Iris pigment epithelial cell (primary cell): ENCODE results near the gene FNBP1L.

ENCODE experiments used
- DNase-seq: peaks from one replicate; pipeline ENCODE4 v3.0.0-alpha.2; 2011; ENCODE audit warnings: low read depth

The FNBP1L gene

DNA sequence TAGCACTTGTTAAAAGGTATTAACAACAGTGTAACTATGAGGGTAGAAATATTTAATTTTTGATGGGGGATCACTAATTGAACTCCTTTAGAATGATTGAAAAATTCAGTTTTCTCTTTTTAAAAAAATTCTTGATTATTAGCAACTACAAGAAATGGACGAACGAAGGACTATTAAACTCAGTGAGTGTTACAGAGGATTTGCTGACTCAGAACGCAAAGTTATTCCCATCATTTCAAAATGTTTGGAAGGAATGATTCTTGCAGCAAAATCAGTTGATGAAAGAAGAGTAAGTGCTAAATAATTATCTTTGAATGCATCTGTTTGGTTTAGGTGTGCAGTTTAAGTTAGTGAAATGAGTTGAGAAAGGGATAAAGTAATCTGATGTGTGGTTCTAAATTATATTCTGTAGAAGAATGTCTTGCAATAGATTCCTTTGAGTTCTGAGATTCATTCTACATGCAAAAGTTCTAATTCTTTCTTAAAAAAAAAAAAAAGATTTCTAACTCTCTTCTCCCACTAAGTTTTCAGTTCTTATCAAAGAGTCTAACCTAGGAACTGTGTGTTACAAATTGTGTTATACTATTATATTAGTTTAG lies 85.0 kb downstream of the FNBP1L start:
- no peak for DNase-seq

DNA sequence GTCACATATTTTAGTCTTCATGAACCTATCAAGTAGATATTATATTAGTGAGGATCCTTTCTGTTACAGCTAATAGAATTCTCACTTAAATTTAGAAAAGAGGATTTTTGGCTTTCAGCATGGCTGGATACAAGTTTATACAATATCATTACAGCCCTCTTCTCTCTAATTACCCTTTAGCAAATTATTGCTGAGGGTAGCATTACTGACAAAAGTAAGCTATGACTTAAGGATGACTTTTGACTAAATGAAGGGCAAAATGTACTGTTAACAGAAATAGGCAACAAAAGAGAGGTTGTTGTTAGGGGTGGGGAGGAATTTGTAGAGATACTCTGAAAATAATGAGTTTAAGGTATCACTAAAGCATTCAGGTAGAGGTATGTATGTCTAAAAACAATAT lies 85.8 kb downstream of the FNBP1L start:
- no peak for DNase-seq

DNA sequence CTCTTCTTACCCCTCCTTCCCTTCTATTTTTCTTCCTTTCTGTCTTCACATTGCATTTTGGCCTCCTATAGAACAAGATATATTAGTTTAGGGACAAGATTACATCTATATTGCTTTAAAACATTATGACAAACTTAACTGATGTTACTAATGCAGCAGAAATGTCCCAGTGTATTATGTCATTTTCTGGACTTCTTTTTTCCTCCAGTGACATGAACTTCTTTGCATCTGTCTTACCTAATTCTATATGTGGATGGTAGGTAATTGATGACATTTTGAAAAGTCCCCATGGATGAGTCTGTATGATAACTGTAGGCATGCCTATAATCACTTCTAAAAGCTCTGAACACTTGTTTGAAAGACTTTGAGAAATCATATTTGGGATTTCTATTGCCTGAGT lies 89.5 kb downstream of the FNBP1L start:
- no peak for DNase-seq

DNA sequence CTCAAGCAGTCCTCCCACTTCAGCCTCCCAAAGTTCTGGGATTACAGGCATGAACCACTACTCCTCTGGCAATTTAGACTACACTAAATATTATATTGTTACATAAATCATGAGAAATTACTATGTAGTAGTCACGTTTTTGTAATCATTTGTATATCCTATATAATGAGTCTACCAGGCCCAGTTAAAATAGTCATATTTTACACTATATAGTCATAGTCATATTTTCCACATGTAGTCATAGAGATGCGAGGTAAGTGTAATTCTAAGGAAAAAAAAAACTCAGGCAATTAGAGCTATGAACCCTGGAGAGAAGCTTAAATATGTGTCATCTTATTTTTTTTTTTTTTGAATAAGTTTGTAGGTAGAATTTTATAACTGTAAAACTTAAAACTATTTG lies 90.0 kb downstream of the FNBP1L start:
- DNase-seq = no peak

DNA sequence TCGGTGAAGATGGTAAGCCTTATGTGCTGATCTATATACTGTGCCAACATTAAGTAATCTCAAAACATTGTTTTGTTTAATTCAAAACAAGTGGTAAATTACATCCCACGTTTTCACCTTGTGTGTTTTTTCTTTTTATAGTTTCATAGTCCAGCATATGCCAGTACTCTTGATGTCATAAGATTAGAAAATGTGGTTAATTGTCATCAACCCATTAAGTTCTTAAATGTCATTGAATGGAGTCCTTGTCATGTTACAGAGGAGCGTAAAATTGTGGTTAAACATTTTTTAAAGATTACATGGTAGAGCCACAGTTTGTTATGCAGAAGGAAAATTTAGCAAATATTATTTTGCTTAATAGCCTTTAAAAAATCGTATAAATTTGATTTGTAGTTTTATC lies 93.1 kb downstream of the FNBP1L start:
- DNase-seq = no peak

DNA sequence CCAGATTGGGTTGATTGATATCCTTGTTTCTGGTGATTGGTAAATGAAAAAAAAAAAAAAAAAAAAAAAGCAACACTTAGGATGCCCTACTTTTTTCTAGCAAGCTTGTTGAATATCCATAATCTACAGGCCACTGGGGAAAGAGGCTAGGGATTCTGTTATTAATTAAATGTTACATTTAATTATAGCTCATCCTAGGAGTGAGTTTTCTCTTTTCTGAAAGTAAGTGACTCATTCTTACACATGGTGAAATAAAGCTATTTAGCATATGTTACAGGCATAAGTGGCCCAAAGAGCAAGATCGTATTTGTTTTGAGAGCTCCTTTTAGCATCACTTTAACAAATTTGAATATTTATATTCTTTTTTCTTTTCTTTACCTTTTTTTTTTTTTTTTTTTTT lies 94.5 kb downstream of the FNBP1L start:
- no peak for DNase-seq

DNA sequence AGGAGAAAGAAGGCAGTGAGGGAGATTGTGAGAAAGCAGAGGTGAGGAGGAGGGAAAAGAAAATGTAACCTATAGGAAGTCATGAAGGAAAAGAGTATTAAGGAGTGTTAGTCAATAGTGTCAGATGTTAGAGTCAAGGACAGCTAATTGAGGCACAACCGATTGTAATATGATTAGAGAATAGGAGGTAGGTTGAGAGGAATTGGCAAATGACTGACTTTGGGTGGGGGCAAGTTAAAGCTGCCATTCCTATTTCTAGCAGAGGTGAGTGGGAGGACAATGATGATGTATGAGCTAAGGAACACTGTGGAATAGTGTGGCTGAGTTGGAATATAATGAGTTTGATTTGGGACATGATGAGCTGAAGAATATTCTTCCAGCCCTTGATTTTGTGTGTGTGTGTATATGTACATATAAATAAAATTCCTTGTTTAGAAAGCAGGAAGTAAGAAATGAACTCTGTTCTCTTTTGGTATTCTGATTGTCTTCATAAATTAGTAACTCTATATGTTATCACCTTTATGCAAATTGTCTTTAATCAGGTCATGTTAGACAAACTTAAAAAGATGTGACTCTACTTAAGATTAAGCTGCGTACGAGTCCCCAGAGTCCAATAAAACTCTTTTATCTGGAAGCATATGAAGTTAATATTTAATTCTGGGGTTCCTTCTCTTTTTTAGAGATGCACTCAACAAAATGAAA lies 98.4 kb downstream of the FNBP1L start:
- DNase-seq = no peak

DNA sequence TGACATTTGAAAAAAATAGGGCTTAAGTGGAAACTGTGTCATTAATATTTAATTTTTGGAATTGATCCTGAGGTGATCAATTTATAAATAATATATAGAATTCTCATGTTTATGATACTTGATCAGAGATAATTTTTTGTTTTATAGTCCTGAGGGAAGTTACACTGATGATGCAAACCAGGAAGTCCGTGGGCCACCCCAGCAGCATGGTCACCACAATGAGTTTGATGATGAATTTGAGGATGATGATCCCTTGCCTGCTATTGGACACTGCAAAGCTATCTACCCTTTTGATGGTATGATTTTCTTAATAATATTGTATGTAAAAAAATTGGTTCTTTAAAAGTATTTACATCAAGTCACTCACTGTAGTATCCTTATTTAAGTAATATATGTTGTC lies 101.2 kb downstream of the FNBP1L start:
- no peak for DNase-seq

DNA sequence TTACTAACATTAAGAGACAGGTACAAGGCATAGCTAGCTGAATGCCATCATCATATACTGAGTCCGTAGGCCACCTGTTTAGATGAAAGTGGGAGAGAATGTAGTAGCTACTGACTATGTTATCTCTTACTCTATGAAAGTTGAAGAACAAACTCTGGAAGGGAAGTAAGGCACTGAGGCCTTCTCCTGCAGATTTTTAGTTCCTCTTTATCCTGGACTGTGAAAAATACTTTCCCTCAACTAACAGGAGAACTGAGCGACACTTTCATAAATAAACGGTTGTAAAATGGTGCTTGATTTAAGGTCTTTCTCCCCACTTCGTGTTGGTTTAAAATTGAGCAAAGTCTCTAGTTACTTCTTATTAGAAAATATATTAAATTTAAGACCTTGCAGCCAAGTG lies 101.9 kb downstream of the FNBP1L start:
- no peak for DNase-seq

DNA sequence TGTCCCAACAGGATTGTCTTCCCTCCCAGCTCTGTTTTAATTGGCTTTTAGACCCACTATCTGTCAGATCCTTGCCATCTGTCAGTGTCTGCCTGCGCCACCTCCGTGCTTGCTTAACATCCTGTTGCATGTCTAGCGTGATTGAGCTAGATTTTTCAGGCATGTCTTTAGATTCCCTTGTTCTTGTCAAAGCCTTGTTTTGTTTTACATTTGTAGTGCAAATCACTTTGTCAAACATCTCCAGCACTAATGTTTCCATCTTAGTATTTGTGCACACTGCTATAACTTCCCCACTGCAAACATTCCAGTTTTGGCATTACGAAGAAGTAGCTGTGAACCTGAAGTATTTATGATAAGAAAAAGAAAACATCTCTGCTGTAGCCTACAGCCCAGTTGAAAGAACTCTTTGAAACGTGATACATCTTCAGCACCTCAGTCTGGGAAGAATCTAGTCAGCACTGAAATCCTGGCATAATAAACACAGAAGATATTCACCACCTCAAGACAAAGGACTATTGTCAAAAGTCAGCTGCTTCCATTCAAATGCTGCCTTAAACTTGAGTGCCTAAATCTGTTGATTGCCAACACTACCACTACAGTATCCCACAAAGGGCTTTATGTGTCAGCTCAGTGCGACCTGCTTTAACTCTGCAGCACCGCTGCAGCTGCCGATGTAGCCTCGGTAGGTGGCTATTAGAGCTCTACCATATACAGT lies 105.0 kb downstream of the FNBP1L start:
- DNase-seq = peak; percentile 87

DNA sequence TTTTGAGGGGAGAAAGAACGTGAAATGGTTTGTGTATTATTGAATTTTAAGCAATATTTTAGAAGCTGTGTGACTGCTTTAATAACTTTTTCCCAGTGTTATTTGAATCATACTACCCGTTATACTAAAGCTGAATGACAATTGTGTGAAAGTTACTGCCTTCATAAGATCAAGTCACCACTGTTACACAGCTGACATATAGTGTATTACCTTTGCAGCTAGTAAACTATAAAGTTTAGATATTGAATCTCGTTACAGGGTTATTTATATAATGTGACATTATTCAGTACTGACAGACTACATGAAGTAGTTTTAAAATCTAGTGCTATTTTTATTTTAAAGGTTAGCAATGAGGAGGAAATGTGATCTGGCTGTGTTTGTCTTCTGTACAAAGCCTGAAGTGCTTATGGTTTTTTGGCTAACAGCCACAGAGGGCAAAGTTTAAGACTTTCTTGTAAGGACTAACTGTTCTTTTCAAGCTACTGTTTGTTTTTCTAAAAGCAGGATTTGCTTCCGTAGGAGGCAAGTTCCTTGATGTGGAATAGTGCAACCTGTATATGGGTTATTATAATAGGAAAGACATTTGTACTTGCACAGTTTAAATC lies 106.1 kb downstream of the FNBP1L start:
- DNase-seq = peak; percentile 91

DNA sequence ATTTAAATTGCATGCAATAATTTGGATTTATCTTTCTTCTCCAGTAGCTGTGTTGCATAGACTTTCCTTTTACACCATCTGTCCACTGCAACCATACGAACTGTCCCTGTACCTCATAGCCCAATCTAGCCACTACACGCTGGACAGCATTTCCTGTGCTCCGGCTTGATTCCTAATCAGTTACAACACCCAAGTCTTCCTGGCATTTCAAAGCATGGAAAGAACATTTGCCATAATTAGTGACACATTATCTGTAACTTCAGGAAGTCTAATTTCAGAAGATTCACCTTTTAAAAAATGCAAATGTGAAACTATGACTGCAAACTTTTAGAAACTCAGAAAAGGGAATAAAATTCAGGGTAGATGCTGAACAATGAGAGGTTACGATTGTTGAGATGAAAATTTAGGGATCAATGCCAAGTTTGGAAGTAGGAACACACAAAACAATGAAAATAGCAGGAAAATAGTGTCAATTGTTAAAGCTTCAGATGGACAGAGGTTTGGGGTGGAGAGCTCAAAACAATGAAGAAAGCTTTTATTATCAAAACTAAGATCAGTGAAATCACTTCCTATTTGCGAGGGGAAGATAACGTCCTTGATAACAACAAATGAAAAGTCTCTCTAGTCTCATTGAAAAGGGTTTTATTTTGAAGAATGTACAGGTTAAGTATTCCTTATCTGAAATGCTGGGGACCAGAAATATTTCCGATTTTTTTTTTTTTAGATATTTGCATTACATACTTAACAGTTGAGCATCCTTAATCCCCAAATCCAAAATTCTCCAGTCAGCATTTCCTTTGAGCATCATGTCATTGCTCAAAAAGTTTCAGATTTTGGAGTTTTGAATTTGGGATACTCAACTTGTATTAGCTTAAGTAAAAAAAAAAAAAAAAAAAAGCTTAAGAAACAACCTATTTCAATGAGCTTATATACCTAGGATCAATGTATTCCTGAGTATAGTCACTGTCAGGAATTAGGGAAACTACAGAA lies 107.3 kb downstream of the FNBP1L start:
- DNase-seq = no peak

DNA sequence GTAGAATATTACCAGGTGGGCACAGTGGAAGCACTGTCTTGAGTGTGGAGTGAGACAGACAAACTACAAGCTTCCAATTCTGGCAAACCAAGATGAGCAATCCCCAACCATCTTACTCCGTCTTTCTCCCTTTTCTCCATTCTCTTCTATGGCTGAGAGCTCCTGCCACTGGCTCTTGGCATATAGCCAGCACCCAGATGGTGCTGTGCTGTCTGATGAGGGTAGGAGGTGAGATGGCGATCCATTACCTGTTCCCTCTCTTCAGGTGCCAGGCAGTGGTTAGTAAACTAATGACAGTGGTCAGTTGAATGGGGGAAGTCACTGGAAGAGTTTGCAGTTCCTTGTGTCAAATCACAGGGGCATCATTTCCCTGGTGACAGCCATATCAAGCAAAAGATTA lies 108.4 kb downstream of the FNBP1L start:
- no peak for DNase-seq

DNA sequence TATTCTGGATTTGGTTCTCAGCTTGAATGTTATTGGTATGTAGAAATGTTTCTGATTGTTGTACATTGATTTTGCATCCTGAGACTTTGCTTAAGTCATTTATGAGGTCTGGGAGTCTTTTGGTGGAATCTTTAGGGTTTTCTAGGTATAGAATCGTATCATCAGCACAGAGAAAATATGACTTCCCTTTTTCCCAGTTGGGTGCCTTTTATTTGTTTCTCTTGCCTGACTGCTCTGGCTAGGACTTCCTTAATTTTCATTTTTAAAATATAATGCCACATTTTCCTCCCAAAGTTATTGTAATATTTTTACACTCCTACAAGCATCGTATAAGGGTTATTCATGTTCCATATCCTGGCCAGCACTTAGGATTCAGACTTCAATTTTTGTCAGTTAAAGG lies 111.1 kb downstream of the FNBP1L start:
- DNase-seq = no peak

DNA sequence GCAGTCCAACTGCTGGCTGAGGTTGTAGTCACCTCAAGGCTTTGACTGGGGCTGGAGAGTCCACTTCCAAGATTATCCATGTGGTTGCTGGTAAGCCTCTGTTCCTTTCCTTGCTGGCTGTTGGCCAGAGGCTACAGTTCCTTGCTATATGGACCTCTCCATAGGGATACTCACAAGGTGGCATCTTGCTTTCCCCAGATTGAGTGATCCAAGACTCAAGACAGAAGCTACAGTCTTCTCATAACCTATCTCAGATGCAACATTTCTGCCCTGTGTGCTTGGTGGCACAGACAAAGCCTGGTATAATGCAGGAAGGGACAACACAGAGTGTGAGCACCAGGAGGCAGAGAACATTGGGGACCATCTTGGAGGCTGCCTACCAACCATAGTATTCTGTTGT lies 111.8 kb downstream of the FNBP1L start:
- no peak for DNase-seq

DNA sequence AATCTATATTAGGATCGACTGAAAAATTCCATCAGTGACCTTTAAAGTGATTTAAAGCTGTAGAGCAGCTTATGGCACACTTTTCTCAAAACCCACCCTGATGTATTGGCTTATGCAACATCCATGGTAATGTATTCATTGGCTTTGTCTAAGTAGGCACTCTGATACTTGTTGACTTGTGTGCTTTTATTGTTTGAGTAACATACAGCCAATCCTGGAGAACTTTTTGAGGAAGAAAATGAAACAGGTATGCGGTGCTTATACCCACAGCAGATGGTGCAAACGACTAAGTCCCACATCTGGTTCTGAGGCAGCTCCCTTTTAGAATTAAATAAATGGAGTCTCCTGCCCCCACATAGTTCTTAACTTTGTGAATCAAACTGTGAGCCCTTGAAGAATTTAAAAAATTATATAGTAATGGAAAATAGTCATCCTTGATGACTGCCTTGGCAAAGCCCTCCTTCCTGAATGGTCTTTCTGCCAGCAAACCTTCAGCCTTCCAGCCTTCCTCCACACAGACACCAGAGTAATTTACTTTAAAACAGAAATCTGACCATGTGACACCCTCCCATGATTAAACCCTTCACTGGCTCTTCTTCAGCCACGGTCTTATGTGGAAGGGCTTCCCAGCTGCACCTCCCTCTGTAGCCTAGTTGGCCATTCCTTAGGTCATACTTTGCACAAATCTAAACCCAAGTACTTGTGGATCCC lies 117.7 kb downstream of the FNBP1L start:
- DNase-seq = peak; percentile 78

DNA sequence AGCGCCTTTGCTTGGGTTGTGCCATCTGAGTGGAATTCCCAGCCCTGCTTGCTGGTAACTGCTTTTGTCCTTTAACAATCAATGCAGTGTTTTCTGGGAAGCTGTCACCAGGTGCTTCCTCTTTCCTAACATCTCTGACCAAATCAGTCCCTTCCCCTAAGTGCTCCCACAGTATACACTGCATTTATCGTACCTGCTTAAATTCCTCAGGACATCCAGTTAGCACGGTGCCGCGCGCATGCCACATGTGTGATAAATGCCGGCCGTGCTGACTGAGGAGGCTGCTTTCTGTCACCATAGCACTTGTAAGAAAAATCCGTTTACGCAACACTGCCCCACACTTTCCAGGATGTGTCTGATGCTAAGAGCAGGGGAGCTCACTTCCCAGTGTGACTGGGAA lies 118.3 kb downstream of the FNBP1L start:
- DNase-seq = no peak

DNA sequence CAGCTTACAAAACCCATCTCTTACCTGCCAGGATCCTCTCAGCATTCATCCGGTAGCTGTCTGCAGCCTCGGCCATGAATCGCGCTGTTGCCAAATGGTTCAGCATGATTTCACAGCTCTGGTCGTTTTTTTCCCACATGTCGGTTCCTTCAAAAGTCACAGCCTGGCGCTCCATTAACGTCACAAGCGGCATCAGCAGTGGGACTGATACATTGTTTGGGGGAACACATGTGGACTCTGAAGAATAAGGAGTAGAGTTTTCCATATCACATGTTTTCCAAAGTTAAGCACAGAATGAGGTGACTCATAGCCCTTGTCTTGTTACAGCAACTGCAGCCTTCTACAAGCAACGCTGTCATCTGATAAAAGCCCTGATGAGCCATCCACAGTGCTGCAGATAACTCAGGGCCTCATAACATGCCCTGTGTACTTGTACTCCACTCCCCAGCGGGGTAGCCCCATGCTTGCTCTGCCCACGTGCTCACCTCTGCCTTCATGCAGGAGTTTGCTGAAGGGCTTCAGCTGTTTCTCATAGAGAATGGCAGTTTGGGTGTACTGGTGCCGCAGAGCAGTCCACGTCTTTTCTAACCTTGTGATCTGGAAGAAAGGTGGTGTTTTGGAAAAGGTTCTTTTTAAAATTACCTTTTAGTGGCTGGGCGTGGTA lies 119.5 kb downstream of the FNBP1L start:
- DNase-seq = peak; percentile 97

DNA sequence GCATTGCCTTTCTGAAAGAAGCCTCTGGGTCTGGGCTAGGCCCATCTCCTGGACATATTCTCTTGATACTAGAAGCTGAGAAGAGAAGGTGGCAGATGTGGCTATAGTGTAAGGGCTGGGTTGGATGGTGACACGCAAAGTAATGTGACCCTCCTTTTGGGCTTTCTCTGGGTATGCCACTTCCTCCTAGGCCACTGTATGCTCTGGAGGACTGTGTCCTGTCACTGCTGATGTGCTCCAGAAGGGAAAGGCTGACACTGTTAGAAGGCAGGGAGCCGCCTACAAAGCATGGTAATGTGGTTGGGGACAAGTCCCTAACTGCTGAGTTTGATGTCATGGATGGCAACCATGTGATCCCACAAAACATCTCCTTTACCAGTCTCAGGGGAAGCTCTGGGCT lies 121.6 kb downstream of the FNBP1L start:
- no peak for DNase-seq

DNA sequence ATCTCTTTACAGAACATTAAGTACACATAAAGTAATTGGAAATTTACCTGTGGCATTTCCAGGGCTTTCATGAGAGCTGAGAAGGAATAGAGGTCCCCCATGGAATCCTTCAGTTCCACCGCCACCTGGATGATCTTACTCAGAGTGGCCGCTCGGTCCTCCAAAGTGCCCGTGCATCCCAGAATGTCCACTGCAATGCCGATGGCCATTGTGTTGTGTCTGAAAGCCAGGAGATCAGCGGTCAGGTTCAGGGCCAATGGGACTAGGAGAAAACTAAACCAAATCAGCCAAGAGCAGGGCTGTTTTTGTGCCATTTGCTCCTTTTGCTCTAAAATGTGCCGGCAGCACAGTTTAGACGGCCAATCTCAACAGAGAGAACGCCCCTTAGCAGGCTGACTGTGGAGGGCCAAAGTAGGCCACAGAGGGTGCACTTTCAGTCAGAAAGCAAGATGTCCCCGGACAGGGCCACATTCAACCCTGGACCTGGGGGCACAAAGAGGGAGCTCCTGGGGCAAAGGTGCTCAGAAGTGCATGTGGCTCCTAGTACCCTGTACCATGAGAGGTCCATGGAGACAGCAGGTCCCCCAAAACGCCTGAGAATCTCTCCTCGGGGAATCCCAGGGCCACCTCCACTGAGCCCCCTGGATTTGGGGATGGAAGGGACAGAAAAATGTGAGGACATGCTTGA lies 123.8 kb downstream of the FNBP1L start:
- no peak for DNase-seq
